HG02970 (cell line): ENCODE measurements around the gene EIF6.

Experiments used
- ATAC-seq: cut with Tn5 transposase; IDR thresholded peaks from one replicate; pipeline ENCODE4 v1.9.1; 2021; ENCODE audit warnings: mild to moderate bottlenecking, moderate library complexity, moderate number of reproducible peaks; ENCODE audit not compliant: unreplicated experiment, low FRiP score

The EIF6 gene

DNA sequence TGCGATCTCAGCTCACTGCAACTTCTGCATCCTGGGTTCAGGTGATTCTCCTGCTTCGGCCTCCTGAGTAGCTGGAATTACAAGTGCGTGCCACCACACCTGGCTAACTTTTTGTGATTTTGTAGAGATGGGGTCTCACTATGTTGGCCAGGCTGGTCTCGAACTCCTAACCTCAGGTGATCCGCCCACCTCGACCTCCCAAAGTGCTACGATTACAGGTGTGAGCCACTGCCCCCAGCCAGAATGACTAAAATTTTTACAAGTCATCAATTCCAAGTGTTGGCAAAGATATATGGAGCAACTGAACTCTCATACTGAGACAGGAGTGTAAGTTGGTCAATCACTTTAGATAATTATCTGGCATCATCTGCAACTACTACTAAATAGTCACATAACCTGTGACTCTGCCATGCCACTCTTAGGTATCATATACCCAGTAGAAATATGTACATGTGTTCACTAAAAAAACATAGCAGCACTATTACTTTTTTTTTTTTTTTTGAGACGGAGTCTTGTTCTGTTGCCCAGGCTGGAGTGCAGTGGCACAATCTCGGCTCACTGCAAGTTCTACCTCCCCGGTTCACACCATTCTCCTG lies 3.0 kb downstream of the EIF6 start:
- ATAC-seq: no peak

DNA sequence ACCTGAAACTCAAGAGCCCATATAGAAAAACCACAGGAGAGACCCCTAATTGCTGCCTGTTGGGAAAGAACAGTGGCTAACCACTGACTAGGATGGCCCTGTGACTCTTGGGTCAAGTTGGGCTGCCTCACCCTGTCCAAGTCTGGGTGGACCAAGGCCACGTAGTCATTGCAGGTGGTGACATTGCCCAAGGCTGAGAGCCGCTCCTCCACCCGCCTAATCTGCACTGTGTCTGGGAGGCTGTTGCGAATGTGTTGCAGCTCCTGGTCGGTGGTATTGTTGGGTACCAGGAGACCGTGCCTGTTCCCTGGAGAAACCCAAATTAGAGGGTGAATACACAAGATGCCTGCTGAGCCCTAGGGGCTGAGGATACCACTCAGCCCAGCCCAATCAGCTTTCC lies 4.0 kb downstream of the EIF6 start:
- no peak for ATAC-seq

DNA sequence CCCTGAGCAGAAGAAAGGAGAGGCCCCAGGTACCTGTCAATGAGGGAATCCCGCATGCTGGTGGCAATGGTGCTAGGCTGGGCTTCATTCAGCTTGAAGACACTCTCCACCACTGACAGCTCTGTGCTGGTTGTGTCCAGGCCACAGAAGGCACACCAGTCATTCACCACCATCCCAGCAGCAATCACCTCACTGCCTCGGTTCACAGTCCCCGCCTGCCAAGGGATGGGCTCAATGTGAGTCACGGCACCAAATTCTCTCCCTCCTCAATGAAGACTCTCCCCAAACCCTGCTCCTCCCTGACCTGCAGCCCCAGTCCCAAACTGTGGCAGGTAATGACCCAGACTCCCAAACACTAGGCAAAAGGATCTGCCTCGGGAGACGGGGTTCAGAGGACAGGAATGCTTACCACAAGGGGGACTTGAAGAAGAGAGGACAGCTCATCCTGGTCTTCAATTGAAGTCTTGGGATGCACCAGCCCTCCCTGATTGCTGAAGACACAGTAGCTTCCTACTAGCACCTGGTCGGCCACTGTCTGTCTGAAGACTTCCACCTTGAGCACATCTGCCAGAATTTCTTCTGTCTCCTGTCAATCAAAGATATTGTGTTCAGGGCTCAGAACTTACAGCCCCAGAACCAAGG lies 4.9 kb downstream of the EIF6 start:
- ATAC-seq: no peak

DNA sequence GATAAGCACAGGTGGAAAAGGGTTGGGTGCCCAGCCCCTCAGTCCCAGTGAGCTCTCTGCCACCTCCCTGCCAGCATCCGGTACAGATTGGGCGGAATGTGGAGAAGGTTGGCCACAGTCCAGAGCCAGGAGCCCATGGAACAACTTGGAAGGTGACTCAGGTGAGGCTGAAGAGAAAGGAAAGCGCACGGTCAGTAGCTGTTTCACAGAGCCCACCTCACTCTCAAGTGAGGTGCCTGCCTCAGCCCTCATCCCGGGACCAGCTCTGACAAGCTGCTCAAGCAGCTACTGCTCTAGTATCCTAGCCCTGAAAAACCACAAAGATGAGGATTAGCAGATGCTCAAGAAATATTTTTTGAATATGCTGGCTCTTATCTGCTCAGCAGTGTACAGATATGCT lies 5.5 kb downstream of the EIF6 start:
- no peak for ATAC-seq

DNA sequence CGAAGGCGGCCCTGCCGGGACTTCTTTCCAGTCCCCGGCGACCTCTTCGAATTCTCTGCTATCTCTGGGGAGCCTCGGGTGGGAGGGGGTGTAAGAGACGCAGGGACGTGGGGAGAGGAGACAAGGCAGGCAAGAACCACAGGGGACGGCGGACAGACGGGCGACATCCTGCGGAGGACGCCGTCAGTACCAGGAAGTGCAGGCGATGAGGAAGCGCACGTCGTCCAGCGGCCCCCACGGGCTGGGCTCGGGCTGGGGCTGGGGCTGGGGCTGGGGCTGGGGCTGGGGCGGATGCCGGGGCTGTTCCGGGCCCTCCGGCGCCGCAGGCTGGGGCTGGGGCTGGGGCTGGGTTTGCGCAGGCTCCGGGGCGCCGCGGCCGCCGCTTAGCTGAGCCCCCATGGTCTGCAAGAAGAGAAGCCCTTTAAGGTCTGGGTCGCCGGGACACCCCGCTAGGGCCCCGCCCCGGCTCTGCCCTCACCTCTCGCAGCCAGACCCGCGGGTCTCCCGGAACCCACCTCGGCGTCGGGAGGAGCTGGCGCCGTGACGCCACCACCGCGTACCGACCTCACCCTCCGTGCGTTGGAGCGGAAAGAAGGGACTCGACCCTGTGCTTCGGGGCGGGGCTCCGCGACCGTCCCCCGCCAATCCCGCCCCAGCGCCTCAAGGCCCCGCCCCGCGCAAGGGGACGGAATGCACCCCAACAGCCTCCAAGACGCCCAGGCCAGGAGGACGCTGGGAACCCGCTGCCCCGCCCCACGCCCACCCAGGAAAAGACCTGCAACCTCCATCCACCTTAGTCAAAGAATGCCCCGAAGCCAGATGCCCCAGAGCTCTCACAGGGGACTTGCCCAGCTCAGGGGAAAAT lies 6.8 kb downstream of the EIF6 start, which contains the start of gene MMP24OS:
TSS of gene MMP24OS (minus strand) at position 592 of the 865 bp plus-strand sequence. CDS start at position 399, 193 bp downstream.
- ATAC-seq: peak; percentile 83

DNA sequence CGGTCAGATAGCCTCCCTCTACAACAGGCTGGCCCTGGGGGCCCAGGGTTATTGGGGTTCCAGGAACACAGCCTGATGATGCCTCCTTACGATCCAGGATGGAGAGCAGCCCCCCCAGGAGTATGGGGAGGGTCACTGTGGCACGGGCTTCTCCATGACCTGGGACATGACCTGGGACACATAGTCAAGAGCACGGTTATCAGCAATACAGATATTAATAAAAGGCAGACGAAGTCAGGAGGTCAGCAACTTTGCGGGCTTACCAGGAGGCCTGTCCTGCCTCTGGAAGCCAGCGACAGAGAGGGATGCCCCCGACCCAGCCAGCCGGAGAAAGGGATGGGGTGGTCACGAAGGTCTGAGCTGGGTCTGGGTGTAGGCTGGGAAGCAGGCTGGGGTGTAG lies 7.4 kb downstream of the EIF6 start:
- ATAC-seq: no peak

DNA sequence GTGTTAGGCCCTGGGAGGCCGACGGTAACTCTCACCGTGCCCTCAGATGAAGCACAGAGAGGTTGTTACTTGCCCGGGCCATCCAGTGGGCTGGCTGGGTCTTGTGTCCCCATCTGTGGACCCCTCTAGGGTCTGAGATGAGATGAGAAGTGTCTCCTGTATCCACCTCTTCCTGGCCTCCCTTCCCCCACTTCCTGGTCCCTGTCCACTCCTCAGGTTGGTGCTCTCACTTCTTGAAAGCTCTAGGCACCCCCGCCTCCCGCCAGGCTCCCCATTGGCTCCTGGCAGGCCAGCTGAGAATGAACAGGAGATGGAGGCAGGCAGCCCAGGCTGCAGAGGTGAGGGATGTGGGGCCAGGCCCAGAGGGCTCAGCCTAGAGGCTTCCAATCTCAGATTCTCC lies 8.2 kb downstream of the EIF6 start:
- no peak for ATAC-seq

DNA sequence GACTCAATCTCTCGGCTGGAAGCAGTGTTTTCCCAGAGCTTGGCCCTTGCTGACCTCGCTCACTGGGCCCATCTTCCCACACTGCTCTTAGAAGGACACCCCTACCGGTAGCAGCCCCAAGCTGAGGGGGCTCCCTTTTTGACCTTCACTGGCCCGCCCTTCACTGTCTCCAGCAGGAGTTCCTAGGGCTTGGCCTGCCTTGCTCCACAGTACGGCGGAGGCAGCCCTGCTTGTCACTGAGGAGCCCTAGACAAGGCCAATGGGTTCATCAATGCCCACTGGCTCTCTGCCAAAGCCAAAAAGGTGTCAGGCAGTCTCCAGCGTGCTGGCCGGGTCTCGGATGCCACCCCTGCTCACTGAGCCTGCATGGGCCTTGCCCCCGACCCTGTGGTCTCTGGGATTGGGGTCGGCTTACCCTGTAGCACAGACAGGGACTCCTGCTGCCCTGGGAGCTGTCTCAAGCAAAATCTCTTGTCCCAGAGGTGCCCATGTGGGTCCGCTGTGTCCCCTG lies 8.8 kb downstream of the EIF6 start:
- no peak for ATAC-seq

DNA sequence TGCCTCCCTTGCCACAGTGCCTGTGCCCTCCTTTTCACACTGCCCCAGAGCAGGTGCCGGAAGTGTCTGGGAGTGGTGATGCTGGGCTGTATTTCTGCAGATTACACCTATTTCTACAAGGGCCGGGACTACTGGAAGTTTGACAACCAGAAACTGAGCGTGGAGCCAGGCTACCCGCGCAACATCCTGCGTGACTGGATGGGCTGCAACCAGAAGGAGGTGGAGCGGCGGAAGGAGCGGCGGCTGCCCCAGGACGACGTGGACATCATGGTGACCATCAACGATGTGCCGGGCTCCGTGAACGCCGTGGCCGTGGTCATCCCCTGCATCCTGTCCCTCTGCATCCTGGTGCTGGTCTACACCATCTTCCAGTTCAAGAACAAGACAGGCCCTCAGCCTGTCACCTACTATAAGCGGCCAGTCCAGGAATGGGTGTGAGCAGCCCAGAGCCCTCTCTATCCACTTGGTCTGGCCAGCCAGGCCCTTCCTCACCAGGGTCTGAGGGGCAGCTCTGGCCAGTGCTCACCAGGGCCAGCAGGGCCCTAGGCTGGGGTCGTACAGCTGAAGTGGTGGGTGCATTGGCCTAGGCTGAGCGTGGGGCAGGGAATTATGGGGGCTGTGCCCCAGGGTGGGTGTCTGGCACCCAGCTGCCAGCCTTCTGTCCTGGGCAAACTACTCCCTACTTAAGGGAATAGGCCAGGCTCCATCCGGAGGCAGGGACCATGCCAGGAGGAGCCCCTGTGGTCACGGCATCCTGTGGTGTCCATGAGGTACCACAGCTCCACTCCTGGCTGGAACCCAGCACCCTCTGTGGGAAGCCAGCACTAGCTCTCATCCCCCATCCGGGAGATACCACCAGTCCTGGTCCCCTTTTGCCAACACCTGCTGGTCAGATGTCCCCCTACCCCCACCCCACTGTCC lies 10.1 kb downstream of the EIF6 start:
- ATAC-seq: no peak

DNA sequence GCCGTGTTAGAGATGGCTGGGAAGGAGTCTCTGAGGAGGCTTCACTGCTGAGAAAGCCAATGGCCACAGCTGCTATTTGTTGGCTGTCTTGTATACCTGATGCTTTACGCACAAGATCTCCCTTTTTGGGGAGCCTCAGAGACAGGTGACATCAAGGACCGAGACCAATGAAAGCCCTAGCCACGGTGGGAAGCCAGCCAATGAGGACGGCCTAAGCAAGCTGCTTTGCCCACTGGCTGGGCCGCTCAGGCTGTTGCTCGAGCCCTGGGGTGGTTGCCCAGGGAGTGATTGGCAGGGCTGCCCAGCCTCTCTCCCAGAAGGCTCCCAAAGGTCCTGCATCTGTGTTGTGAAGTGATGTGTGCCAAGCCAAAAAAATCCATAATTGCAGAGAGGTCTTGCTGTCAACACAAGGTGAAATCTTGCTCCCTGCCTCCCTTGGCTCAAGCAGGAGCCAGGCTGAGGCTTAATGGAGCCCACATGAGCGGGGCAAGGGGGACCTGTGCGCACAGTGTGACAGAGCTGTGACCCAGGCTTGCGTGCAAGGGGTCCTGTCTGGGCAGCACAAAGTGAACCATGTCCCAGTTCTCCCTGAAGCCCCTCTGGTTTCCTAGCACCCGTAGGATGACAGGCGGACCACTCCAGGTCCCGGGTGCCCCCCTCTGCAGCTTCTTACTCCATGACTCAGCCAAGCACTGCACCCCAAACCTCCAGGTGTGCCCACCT lies 11.0 kb downstream of the EIF6 start:
- no peak for ATAC-seq

DNA sequence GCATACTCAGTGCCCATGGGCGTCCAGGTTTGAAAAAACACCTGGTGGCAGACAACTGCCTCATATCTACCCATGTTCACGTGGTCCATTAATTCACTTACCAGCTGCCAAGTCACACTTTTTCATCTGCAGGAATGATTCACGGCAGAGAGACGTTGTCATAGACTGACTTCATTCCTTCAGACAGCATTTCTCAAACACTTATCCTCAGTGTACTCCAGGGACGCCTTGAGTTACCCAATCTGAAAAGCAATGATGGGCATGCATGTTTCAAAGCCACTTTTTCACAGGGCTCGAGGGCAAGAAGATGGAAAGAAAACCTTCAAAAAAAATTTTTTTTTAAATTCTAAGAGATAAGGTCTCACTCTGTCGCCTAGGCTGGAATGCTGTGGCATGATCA lies 12.7 kb downstream of the EIF6 start:
- no peak for ATAC-seq

DNA sequence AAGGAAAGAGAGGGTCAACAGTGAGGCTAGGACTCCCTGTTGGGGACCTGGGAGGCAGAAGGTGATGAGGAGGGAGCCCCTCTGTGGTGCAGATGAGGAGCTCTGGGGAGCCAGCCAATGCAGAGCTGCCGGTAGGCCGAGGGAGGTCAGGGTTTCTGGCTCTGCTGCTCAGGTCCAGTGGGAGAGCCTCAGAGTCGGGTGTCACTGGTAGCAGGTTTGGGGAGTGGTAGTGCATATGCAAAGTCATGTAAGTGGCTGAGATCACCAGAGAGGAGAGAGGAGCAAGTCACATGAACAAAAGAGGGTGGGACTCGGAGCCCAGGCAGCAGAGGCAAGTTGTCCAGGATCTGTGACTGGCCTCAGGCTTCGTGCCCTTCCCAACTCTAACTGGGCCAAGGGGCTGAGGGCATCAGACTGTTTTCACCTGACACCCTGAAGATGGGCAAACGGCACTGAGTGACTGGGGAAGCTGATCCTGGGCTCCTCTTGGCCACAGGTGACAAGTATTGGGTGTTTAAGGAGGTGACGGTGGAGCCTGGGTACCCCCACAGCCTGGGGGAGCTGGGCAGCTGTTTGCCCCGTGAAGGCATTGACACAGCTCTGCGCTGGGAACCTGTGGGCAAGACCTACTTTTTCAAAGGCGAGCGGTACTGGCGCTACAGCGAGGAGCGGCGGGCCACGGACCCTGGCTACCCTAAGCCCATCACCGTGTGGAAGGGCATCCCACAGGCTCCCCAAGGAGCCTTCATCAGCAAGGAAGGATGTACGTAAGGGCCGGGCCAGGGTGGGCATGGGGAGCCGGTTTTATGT lies 13.3 kb downstream of the EIF6 start:
- ATAC-seq: no peak

DNA sequence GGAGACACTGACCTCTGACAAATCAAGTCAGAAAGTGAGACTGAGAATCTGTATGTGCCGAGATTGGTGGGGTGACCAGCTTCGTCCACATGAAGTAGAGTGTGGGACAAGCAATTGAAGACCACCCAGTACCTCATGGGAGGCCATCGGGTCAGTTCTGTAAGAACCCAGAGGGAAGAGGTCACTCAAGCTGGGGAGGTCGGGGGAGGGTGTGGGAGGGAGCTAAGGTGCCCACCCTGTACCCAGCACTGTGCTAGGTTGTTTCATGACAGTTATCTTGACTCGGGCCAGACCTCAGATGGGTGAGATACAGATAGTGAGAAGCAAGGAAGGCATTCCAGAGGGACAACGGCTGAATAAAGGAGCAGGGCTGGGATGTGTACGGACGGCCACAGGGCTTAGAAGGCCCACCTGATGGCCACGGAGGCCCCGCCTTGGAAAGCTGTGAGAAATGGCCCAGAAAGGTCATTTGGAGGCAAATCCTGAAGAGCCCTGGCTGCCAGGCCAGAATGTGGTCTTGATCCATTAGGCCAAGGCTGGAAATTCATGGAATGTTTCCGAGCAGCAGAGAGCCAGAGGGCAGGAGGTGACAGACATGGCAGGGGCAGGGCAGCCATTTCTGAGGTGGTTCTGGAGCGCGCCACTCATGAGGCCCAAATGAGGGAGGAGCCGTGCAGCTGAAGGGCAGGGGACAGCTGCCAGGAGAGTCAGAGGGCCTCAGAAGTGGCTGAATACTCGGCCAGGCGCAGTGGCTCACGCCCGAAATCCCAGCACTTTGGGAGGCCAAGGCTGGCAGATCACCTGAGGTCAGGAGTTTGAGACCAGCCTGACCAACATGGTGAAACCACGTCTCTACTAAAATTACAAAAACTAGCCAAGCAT lies 14.3 kb downstream of the EIF6 start:
- ATAC-seq: no peak

DNA sequence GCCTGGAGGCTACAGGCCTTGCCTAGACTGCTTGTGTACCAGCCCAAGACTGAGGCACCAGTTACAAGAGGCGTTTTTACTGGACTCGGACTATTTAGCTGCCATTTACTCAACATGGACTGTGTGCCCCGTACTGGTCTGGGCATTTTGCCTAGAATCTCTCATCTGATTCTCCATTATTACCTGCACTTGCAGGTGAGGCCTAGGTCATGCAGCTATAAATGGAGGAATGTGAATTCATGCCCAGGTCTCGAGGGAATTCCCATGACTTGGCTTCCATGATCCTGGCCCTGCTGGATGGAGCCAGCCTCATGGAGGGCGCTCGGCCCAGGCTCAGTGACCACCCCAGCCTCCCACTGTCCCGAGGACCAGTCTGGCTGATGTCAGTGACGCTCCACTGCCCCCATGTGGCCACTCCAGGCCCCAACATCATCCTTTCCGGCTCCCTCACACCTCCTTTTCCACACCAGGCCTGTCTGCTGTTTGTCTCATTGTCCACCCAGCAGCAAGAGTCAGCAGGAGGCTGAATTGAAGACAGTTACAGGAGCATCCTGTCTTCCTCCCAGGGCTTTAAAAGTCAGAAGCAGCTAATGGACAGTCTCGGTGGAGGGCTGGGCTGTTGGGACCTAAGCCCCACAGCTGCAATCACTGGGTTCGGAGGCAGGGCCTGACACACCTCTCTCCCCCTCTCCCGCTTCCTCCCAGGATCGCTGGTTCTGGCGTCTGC lies 15.4 kb downstream of the EIF6 start:
- no peak for ATAC-seq

DNA sequence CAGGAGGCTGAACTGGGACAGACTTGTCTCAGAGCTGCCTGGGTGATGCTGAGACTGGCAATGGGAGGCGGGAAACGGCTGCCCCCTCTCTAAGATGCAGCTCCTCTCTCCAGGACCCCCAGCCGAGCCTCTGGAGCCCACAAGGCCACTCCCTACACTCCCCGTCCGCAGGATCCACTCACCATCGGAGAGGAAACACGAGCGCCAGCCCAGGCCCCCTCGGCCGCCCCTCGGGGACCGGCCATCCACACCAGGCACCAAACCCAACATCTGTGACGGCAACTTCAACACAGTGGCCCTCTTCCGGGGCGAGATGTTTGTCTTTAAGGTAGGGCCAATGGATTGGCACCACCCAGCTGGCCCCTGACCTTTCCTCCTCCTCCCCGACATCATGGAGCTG lies 17.5 kb downstream of the EIF6 start:
- ATAC-seq: no peak

DNA sequence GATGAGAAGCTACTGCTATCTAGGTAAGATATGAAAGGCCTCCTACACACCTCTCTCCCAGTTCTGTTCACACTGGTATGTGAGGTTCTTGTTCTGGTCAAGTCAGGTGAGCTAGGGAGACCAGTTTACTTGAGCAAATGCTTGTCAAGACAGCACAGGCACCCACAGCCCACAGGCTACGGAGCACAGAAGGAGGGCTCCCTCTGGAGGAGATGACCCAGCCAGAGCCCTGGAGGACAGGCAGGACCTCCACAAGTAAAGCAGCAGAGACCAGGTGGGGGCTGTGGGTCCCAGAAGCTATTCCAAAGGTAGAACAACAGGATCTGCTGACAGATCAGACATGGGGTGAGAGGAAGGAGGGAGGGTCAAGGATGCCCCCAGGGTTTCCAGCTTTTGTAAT lies 19.8 kb downstream of the EIF6 start:
- no peak for ATAC-seq
